ES-I3 (cell line): ENCODE measurements around the gene ENC1.

Source experiments
- H3K36me3 ChIP-seq: 2 replicates; pipeline ENCODE4 v1.6.1; 2013; ENCODE audit warnings: mild to moderate bottlenecking, low read length, control low read depth, moderate library complexity; ENCODE audit not compliant: insufficient read depth
- H3K4me1 ChIP-seq: 2 replicates; pipeline ENCODE4 v1.6.1; 2013; ENCODE audit warnings: mild to moderate bottlenecking, control low read depth, low read length; ENCODE audit not compliant: insufficient read depth
- H3K9ac ChIP-seq: 2 replicates; pipeline ENCODE4 v1.6.1; 2013; ENCODE audit warnings: low read depth, mild to moderate bottlenecking, low read length, moderate library complexity
- H3K9me3 ChIP-seq: 2 replicates; pipeline ENCODE4 v1.6.1; 2013; ENCODE audit warnings: mild to moderate bottlenecking, low read length, moderate library complexity; ENCODE audit not compliant: control insufficient read depth, insufficient read depth

Gene ENC1

DNA sequence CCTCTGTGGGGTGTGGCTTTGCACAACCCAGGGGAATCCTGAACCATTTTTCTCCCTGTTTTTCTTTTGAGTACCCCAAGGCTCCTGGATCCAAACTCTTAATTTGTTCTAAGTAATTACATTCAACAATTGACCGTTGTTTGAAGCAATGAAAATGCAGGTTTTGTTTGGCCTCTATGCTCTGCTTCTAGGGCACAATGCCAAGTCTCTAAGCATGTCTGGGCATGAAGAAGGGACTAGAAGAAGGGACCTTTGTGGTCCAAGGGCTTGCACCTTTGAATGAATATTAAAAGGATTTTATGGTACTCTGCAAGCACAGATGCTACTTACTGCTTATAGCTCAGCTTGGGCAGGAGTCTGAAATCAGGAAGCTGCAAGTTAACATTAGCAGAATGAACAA lies 6.6 kb upstream of the ENC1 start:
- H3K4me1 ChIP-seq = peaks cover 4% of the 10 kb centered on the region; the same call in 1 of the 2 replicates
- no peaks in the 10 kb centered on the region for H3K36me3 ChIP-seq
- no peak overlapping the region for H3K9ac ChIP-seq
- H3K9me3 ChIP-seq = no peaks in the 10 kb centered on the region

DNA sequence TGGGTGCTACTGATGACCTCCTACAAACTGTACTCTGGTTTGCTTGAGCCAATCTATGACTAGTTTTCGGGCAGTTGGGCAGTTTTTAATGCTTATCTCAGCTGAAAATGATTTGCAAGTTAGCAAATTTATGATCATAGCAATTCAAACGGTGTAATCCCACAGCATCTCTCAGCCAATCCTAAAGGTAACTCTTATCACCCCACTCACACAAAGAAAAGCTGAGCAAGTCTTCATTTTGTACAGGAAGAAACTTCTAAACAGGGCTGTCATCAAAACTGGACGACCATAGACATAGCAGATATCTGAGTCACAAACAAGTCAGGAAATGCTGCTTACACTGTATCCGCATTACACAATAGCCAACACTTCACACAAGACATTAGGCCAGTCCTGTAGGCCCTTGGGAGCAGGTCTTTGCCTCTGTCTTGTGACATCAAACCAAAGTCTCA lies 2.6 kb upstream of the ENC1 start:
- no peaks in the 10 kb centered on the region for H3K9me3 ChIP-seq
- H3K4me1 ChIP-seq = peaks cover 11% of the 10 kb centered on the region
- H3K9ac ChIP-seq = no peak overlapping the region
- H3K36me3 ChIP-seq = no peaks in the 10 kb centered on the region

DNA sequence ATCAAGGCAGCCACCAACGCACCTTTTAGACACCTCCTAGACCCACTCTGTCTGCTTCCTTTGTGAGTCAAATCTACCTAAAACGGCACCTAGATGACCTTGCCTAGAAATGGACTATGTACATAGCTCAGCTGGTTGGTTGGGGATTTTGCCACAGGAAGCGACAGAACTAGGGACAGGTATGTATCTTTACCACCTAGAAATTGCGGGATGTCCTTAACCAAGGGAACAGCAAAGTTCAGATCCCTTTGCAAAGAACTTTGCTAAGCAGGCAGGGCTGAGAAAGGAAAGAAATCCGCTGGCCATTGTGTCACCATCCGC lies 2.0 kb upstream of the ENC1 start:
- Histone ChIP-seq H3K36me3 (no peaks in the 10 kb centered on the region), H3K9ac (no peak overlapping the region), H3K4me1 (peaks cover 13% of the 10 kb centered on the region), H3K9me3 (no peaks in the 10 kb centered on the region)

DNA sequence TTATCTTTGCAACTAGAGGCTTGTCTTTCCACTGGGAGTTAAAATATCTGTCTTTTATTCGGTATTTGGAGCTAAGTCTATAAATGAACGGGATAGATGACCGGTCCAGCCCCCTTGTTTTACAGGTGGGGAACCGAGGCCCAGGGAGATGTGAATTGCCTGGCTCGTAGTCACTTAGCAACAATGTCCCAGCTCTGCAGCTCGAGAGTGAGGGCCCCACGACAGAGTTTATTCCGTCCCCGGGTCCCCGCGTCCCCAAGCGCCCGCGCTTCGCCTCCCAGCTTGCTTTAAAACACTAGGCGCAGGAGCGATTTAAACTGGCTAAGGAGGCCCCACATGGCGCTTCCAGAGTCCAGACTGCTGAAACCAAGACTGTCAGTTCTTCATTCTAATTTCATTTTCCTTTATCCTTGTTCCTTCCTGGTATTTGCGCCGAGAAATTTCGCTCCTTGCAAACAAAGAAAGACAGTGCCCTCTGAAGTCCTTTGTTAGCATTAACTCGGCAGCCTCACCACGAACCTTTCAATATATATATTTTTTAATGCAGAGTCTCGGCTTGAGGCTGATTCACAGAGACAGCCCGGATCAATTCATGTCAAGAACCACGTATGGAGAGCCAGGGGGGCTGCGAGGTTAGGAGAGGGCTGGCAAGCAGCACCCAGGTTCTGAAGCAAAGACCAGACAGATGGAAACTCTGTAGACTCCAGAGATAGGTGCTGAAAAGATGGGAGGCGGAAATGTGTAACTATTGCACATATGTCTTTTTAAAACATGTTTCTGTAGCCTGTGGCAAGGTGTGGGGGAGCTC lies 1.4 kb upstream of the ENC1 start:
- peak overlapping the region; percentile 79; the same call in 1 of the 2 replicates for H3K9ac ChIP-seq

DNA sequence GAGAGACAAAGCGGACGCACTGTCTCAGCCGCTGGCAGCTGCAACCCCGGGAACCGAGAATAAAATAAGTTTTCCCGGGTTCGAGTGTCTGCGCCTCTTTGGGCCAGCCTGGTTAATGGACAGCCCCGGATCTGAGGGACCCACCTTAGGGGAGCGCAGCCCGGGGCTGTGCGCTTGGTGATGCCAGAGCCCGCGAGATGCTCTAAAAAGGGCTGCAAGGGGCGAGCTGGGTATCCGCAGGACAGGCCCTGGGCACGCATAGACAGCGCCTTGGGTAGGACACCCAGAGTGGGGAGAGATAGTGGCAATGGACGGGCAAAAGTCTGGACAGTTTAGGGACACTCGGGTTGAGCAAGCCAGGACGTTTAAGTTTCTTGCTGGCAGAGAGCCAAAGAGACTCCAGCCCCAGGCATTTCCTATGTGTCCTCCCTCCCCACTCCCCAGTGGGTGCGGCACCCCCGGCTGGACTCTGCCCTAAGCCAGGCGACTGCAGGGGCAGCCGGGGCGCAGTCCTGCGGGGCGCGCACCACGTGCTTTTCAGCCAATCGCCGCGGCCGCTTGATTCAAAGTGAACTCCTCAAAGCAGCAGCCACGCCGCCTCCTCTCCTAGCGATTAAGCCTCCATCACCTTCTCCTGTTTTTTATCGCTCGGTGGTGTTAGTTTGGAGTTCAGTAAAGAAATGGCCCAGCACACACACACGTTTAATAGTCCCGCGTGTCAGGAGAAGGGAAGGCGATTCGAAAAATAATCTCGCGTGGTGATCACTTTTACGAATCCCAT lies 616 bp upstream of the ENC1 start:
- H3K36me3 ChIP-seq = no peaks in the 10 kb centered on the region
- H3K4me1 ChIP-seq = peaks cover 13% of the 10 kb centered on the region
- no peaks in the 10 kb centered on the region for H3K9me3 ChIP-seq
- peak overlapping the region; percentile 79 for H3K9ac ChIP-seq

More for the DNA sequence above, 1.4 kb upstream of the ENC1 start:
- H3K4me1 ChIP-seq = peaks cover 13% of the 10 kb centered on the region
- H3K36me3 ChIP-seq = no peaks in the 10 kb centered on the region
- H3K9me3 ChIP-seq = no peaks in the 10 kb centered on the region

DNA sequence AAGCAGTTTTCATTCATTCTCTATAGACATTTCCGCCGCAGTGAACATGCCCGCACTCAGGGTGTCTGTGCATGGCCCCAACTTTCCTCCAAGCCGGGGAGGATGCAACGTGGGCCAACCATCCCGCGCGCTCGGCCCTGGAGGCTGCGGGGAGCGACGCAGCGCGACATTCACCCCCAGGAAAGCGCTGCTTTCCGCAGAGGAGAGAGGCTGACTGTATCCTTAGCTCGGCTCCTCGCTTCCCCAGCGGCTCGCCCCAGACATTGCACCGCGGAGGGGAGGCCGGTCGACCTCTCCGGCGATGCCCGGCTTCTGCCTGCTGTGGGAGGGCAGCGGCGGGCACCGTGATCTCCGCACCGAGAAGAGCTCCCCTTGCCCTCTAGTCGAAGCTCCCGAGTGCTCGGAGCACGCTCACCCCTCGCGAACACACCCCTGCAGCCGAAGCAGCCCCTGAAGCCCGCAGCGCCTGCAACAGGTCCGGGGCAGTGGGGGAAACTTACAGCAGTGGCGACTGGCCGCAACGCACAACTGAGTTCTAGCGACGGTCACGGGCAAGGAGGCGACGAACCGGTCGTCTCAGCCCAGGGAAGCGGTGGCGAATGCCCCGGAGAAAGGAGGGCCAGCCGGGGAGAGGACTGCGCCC lies 600 bp downstream of the ENC1 start:
- no peaks in the 10 kb centered on the region; the same call in 1 of the 2 replicates for H3K36me3 ChIP-seq
- peak overlapping the region; percentile 79 for H3K9ac ChIP-seq
- H3K4me1 ChIP-seq = peaks cover 13% of the 10 kb centered on the region
- no peaks in the 10 kb centered on the region for H3K9me3 ChIP-seq

DNA sequence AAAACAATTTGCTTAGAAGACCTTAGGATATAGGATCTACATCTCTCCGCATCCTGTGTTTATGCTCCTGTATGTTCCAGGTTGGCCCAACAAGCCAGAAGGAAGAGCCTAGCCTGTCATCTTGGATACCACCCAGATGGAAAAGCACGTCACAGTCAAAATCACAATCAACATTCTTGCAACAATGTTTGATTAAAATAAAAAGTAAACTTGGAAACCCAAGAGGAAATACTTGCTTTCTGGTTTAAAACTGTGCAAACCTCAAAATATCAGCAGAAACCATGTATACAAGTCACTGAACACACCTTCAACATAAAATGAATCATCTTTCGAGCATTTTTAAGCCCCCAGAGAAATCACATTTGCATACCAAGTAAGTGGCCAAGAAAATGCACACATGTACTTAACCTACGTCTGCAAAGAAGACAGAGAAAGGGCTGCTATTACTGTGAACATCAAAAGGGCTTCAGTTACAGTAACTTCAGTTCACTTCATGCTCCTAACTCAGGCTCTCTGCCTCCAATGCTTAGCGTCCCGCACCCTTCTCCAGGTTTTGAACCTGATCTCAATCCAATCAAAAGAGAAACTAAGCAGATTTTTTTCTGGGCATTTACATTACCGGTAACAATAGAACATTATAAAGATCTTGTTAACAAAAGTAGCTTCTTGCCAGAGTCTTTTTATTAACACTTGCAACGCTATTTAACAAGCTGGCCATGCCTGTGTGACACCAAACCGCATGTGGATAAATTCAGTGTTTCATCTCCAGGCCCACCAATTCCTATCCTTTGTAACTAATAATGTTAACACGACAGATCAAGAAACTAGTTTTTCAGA lies 1.3 kb downstream of the ENC1 start:
- H3K9ac ChIP-seq = peak overlapping the region; percentile 79
- H3K9me3 ChIP-seq = no peaks in the 10 kb centered on the region
- H3K36me3 ChIP-seq = no peaks in the 10 kb centered on the region; the same call in 1 of the 2 replicates
- H3K4me1 ChIP-seq = peaks cover 13% of the 10 kb centered on the region

DNA sequence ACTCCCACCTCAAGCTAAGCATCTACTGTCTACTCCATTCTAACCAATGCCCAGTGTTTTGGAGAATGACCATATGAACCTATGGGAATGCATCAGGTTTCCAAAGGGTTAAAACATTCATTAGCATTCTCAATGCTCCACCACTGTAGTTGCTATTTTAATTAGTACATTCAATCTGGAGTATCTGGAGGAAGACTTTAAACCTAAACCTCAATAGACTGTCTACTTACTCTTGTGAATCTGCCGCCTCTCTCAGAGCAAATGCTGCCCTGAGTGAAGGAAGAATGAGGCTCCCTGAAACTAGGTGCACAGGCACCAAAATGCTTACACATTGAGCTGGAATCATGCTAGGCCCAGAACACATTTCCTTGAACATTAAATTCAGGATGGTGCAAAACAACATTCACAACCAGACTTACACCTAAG lies 2.0 kb downstream of the ENC1 start:
- peak overlapping the region; percentile 79; the same call in 1 of the 2 replicates for H3K9ac ChIP-seq
- H3K4me1 ChIP-seq = peaks cover 13% of the 10 kb centered on the region
- no peaks in the 10 kb centered on the region; the same call in 1 of the 2 replicates for H3K36me3 ChIP-seq
- no peaks in the 10 kb centered on the region for H3K9me3 ChIP-seq

DNA sequence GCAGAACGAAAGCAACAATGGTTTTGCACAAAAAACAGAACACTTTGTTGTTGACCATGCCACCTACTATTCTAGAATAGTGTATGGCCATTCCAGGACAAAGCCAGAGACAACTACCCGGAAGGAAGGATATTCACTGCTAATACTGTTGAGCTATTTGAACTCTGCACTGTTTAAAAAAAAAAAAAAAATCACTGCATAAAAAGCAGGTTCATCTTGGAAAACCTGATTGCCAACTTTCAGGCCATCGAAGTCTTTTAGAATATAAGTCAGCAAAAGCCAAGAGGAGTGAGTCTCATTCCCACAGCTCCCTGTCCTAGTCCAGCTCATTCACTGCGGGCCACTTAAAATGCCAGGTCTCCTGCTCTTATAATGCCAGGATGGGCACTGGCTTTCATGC lies 4.0 kb downstream of the ENC1 start:
- Histone ChIP-seq H3K9ac (no peak overlapping the region), H3K4me1 (peaks cover 16% of the 10 kb centered on the region), H3K36me3 (no peaks in the 10 kb centered on the region; the same call in 1 of the 2 replicates), H3K9me3 (no peaks in the 10 kb centered on the region)

DNA sequence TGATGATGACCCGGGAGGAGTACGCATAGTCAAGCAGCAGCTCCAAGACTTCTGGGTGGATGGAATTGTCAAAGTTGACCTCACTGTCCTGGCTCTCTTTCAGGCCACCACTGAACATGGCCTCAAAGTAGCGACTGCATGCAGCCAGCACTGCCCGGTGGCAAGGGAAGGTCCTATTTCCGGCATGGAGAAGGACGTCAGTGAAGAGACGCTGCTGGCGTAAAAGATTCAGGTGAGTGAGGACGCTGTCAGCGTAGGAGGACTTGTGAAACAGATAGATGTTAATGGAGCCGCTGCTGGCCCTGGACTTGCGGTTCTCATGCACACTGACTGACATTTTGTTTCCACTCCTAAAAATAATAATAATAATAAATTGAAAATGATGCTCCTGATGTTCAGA lies 4.4 kb downstream of the ENC1 start:
- Histone ChIP-seq H3K4me1 (peaks cover 20% of the 10 kb centered on the region), H3K36me3 (no peaks in the 10 kb centered on the region; the same call in 1 of the 2 replicates), H3K9me3 (no peaks in the 10 kb centered on the region), H3K9ac (no peak overlapping the region)

DNA sequence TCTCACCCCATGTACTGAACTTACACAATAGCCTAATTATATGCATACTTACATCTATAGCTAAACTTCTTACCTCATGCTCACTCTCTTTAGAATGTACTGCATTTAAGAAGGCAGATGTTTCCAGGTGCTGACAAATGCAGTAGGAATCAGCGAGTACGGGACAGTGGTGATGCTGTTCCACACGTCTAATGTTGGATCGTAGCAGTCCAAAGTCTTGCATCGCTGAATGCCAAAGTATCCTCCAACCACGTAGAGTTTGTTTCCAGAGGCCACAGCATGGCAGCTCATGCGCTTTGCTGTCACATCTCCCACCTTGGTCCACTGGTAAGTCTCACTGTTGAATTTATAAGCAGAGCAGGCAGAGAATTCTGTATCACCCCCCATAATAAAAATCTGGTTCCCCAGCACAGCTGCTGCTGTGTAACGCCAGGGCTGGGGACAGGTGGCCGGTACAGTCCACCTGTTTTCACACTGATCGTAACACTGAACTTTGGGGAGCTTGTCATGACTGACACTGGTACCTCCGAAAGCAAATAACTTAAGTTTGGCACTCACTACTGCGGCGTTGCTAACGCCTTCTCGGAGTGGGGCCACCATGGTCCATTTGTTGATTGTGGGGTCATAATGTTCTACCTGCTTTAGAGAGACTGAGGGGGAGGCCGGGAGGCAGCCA lies 5.8 kb downstream of the ENC1 start:
- no peaks in the 10 kb centered on the region for H3K9me3 ChIP-seq
- peaks cover 29% of the 10 kb centered on the region for H3K4me1 ChIP-seq
- H3K36me3 ChIP-seq = no peaks in the 10 kb centered on the region; the same call in 1 of the 2 replicates

DNA sequence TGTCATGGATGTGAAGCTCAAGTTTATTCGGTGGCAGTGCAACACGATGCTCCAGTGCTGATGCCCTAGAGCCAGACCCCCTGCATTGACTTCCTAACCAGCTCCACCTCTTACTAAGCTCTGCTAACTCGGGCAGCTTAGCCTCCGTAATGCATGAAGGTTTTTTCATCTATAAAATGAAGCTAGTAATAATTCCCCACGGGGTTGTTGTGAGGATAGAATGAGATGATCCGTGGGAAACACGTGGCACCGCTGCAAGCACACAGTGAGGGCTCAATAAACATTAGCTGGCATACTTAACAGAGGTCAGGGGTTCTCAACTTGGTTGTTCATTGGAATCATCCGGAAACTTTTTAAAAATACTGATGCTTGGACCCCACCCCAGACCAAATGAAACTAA lies 6.8 kb downstream of the ENC1 start:
- no peaks in the 10 kb centered on the region for H3K9me3 ChIP-seq
- no peak overlapping the region for H3K9ac ChIP-seq
- peaks cover 27% of the 10 kb centered on the region for H3K4me1 ChIP-seq
- no peaks in the 10 kb centered on the region; the same call in 1 of the 2 replicates for H3K36me3 ChIP-seq

More for the DNA sequence above, 5.8 kb downstream of the ENC1 start:
- no peak overlapping the region for H3K9ac ChIP-seq

DNA sequence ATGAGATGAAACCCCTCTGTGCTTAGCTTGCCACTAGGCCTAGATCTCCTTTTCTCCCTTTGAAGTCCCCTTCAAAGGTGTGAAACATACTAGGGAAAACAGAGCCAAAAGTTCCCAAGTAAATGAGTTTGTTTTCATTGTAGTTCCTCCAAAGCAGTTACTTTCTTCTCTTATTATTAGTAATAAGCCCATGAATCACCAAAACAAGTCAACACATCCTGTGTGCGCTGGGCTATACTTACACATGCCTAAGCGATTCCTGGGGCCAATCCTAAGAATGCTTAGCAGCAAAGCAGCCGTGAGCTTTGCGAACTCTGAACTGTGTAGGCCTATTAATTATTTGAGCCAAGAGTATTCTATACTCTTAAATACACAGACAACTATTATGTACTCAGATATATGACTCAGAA lies 7.6 kb downstream of the ENC1 start:
- no peaks in the 10 kb centered on the region for H3K9me3 ChIP-seq
- no peak overlapping the region for H3K9ac ChIP-seq
- H3K4me1 ChIP-seq = peaks cover 27% of the 10 kb centered on the region
- no peaks in the 10 kb centered on the region; the same call in 1 of the 2 replicates for H3K36me3 ChIP-seq
